HepG2 (cell line): Measurements from ENCODE around the gene MRPL50. TPM values are rescaled to one million over a fixed set of nuclear protein-coding genes. Genes with fewer than 3 reads are reported as not detected.

Source experiments
- EZH2 ChIP-seq: conservative IDR thresholded peaks from 2 replicates; pipeline ENCODE4 v1.6.1; 2012; ENCODE audit warnings: mild to moderate bottlenecking, low read depth, low read length, moderate library complexity
- HNRNPLL ChIP-seq: fragments of 200-400 bp; formaldehyde crosslinking; IDR thresholded peaks from 2 replicates; pipeline ENCODE4 v1.6.1; 2017; ENCODE audit warnings: mild to moderate bottlenecking, low read depth, low read length; ENCODE audit not compliant: poor library complexity, severe bottlenecking
- MLLT10 ChIP-seq: sonication (generic); formaldehyde crosslinking; IDR thresholded peaks from 2 replicates; pipeline ENCODE4 v1.4.0; 2020; ENCODE audit warnings: missing genetic modification reagents
- NKX3-1 ChIP-seq: sonication (generic); formaldehyde crosslinking; IDR thresholded peaks from 2 replicates; pipeline ENCODE4 v1.5.0; 2020; ENCODE audit warnings: missing genetic modification reagents
- TAF1 ChIP-seq: sonication (generic); formaldehyde crosslinking; IDR thresholded peaks from 2 replicates; pipeline ENCODE4 v1.4.0; 2020; ENCODE audit warnings: missing genetic modification reagents
- WIZ ChIP-seq: sonication (generic); formaldehyde crosslinking; IDR thresholded peaks from 2 replicates; pipeline ENCODE4 v1.5.1; 2020; ENCODE audit warnings: mild to moderate bottlenecking, missing genetic modification reagents
- ZFP90 ChIP-seq: sonication (generic); formaldehyde crosslinking; IDR thresholded peaks from 2 replicates; pipeline ENCODE4 v1.8.0; 2022; ENCODE audit warnings: missing genetic modification reagents, mild to moderate bottlenecking, inconsistent platforms, borderline replicate concordance
- ZNF10 ChIP-seq: sonication (generic); formaldehyde crosslinking; IDR thresholded peaks from 2 replicates; pipeline ENCODE4 v1.4.0; 2020; ENCODE audit warnings: mild to moderate bottlenecking, low read depth, missing genetic modification reagents, borderline replicate concordance
- ZNF558 ChIP-seq: sonication (generic); formaldehyde crosslinking; IDR thresholded peaks from 2 replicates; pipeline ENCODE4 v1.9.0; 2022; ENCODE audit warnings: mild to moderate bottlenecking, missing genetic modification reagents, borderline replicate concordance
- ZNF615 ChIP-seq: sonication (generic); formaldehyde crosslinking; IDR thresholded peaks from 2 replicates; pipeline ENCODE4 v1.5.0; 2020; ENCODE audit warnings: mild to moderate bottlenecking, missing genetic modification reagents, borderline replicate concordance
- ZNF883 ChIP-seq: sonication (generic); formaldehyde crosslinking; IDR thresholded peaks from 2 replicates; pipeline ENCODE4 v1.5.1; 2020; ENCODE audit warnings: mild to moderate bottlenecking, missing genetic modification reagents; ENCODE audit errors: not compliant biosample characterization
- polyA plus RNA-seq, 8 experiments: library from polyadenylated mRNA; depleted of rRNA in 3 of 8; stranded (reverse) in 7 of 8; unstranded in 1 of 8; fragments of >200 nt; fragmentation: Illumina TruSeq in 4 of 8; extraction: Trizol in 4 of 8; gene quantifications; 2 replicates each; pipeline versions ENCODE4 v1.2.1 to v1.2.3, GENCODE V29; 2011 to 2016; ENCODE audit warnings: low read depth in 4 of 8, missing spikeins in 1 of 8, mixed read lengths in 1 of 8; ENCODE audit not compliant: insufficient read depth in 1 of 8
- total RNA-seq, 5 experiments: library from RNA; depleted of rRNA; stranded (reverse); fragments of >200 nt; fragmentation: Illumina TruSeq; extraction: Trizol; gene quantifications; 2 replicates each; pipeline ENCODE4 v1.2.3, GENCODE V29; 2016; ENCODE audit warnings: low read depth in 1 of 5
- TF ChIP-seq, protein P1 (sequence below): sonication (generic); formaldehyde crosslinking; IDR thresholded peaks from 2 replicates; pipeline ENCODE4 v1.5.0; 2020; ENCODE audit warnings: mild to moderate bottlenecking, missing genetic modification reagents
- TF ChIP-seq, protein P2 (sequence below): sonication (generic); formaldehyde crosslinking; IDR thresholded peaks from 2 replicates; pipeline ENCODE4 v1.4.0; 2020; ENCODE audit warnings: missing genetic modification reagents
- TF ChIP-seq, protein P3 (sequence below): sonication (generic); formaldehyde crosslinking; IDR thresholded peaks from 2 replicates; pipeline ENCODE4 v1.9.0; 2021; ENCODE audit warnings: missing genetic modification reagents, borderline replicate concordance
- TF ChIP-seq, protein P4 (sequence below): sonication (generic); formaldehyde crosslinking; IDR thresholded peaks from 2 replicates; pipeline ENCODE4 v1.9.0; 2021; ENCODE audit warnings: missing genetic modification reagents, mild to moderate bottlenecking, borderline replicate concordance
- TF ChIP-seq, protein P5 (sequence below): sonication (generic); formaldehyde crosslinking; IDR thresholded peaks from 2 replicates; pipeline ENCODE4 v1.8.0; 2022; ENCODE audit warnings: missing genetic modification reagents, mild to moderate bottlenecking, inconsistent platforms, borderline replicate concordance
- TF ChIP-seq, protein P6 (sequence below): IDR thresholded peaks from 2 replicates; pipeline ENCODE4 v1.6.1; 2016; ENCODE audit warnings: missing compliant biosample characterization, missing genetic modification reagents, borderline replicate concordance

The MRPL50 gene
- total and polyA plus RNA-seq, 2 of the 13 experiments (the other 11 are each of a cell fraction or from before 2014, with no cell fraction given), result 37.1 to 70.0 TPM

DNA sequence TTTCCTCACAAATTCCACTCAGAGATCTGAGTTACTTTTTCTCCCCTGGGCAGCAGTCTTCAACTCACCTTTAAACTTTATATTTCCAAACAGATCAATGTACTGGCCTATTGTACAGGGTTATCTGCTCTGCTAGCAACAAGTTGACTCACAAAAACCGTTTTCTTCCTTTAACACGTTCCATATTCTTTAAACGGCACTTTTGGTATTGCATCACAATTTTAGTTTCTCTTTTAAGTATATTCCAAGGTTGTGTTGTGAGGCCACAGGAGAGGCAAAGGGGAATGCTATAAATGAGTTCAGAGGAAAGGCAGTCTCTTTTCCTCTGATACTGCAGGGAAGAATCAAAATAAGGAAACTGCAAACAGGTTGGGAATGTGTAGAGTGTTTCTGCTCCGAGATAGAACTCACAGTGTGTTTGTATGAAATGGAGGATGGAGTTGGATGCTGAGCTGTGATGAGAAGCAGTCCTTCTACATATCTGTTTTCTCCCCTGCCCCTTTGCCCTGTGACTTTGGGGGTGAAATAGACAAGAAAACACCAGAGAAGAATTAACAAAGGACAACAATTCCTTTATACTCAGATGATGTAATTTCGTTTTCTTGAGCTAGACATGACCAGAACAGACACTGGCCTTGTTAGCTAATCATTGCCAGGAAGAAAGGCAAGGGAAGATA is 47.1 kb upstream of the MRPL50 start (continued):
- TF ChIP-seq, protein P1, sequence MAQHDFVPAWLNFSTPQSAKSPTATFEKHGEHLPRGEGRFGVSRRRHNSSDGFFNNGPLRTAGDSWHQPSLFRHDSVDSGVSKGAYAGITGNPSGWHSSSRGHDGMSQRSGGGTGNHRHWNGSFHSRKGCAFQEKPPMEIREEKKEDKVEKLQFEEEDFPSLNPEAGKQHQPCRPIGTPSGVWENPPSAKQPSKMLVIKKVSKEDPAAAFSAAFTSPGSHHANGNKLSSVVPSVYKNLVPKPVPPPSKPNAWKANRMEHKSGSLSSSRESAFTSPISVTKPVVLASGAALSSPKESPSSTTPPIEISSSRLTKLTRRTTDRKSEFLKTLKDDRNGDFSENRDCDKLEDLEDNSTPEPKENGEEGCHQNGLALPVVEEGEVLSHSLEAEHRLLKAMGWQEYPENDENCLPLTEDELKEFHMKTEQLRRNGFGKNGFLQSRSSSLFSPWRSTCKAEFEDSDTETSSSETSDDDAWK, result no peak
- TF ChIP-seq HNRNPLL (no peak), ZNF10 (no peak), ZNF558 (CRISPR knock-in tag) (no peak), MLLT10 (no peak), TAF1 (0 out of 2 replicates have a peak, but pooled peaks have one; percentile 41), EZH2 (no peak), ZFP90 (CRISPR knock-in tag) (peak; percentile 45; the same call in 1 of the 2 replicates), ZNF615 (CRISPR knock-in tag) (no peak), ZNF883 (CRISPR knock-in tag) (no peak), WIZ (CRISPR knock-in tag) (no peak), NKX3-1 (CRISPR knock-in tag) (0 out of 2 replicates have a peak, but pooled peaks have one; percentile 19)
- TF ChIP-seq, protein P2, sequence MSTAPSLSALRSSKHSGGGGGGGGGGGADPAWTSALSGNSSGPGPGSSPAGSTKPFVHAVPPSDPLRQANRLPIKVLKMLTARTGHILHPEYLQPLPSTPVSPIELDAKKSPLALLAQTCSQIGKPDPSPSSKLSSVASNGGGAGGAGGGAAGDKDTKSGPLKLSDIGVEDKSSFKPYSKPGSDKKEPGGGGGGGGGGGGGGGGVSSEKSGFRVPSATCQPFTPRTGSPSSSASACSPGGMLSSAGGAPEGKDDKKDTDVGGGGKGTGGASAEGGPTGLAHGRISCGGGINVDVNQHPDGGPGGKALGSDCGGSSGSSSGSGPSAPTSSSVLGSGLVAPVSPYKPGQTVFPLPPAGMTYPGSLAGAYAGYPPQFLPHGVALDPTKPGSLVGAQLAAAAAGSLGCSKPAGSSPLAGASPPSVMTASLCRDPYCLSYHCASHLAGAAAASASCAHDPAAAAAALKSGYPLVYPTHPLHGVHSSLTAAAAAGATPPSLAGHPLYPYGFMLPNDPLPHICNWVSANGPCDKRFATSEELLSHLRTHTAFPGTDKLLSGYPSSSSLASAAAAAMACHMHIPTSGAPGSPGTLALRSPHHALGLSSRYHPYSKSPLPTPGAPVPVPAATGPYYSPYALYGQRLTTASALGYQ (CRISPR knock-in tag), result peak; percentile 26; the same call in 1 of the 2 replicates
- TF ChIP-seq, protein P3, sequence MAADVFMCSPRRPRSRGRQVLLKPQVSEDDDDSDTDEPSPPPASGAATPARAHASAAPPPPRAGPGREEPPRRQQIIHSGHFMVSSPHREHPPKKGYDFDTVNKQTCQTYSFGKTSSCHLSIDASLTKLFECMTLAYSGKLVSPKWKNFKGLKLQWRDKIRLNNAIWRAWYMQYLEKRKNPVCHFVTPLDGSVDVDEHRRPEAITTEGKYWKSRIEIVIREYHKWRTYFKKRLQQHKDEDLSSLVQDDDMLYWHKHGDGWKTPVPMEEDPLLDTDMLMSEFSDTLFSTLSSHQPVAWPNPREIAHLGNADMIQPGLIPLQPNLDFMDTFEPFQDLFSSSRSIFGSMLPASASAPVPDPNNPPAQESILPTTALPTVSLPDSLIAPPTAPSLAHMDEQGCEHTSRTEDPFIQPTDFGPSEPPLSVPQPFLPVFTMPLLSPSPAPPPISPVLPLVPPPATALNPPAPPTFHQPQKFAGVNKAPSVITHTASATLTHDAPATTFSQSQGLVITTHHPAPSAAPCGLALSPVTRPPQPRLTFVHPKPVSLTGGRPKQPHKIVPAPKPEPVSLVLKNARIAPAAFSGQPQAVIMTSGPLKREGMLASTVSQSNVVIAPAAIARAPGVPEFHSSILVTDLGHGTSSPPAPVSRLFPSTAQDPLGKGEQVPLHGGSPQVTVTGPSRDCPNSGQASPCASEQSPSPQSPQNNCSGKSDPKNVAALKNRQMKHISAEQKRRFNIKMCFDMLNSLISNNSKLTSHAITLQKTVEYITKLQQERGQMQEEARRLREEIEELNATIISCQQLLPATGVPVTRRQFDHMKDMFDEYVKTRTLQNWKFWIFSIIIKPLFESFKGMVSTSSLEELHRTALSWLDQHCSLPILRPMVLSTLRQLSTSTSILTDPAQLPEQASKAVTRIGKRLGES (CRISPR knock-in tag), result no peak
- TF ChIP-seq, protein P4, sequence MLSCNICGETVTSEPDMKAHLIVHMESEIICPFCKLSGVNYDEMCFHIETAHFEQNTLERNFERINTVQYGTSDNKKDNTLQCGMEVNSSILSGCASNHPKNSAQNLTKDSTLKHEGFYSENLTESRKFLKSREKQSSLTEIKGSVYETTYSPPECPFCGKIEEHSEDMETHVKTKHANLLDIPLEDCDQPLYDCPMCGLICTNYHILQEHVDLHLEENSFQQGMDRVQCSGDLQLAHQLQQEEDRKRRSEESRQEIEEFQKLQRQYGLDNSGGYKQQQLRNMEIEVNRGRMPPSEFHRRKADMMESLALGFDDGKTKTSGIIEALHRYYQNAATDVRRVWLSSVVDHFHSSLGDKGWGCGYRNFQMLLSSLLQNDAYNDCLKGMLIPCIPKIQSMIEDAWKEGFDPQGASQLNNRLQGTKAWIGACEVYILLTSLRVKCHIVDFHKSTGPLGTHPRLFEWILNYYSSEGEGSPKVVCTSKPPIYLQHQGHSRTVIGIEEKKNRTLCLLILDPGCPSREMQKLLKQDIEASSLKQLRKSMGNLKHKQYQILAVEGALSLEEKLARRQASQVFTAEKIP, result no peak
- TF ChIP-seq, protein P5, sequence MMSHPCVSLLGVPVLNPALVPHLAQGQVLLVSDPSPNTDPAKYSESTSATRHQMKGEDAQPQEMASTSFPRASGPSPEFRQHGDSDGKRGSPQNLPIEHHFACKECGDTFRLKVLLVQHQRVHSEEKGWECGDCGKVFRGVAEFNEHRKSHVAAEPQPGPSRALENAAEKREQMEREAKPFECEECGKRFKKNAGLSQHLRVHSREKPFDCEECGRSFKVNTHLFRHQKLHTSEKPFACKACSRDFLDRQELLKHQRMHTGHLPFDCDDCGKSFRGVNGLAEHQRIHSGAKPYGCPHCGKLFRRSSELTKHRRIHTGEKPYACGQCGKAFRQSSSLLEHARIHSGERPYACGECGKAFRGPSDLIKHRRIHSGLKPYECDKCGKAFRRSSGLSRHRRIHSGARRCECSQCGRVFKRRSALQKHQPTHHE, result no peak
- TF ChIP-seq, protein P6, sequence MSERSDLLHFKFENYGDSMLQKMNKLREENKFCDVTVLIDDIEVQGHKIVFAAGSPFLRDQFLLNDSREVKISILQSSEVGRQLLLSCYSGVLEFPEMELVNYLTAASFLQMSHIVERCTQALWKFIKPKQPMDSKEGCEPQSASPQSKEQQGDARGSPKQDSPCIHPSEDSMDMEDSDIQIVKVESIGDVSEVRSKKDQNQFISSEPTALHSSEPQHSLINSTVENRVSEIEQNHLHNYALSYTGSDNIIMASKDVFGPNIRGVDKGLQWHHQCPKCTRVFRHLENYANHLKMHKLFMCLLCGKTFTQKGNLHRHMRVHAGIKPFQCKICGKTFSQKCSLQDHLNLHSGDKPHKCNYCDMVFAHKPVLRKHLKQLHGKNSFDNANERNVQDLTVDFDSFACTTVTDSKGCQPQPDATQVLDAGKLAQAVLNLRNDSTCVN (CRISPR knock-in tag), result no peak
